ENCODE data around the gene TBX2. TPM values are rescaled to one million over a fixed set of nuclear protein-coding genes. Genes with fewer than 3 reads are reported as not detected.
A peak's percentile ranks its signal among the peaks of the same experiment; 100 is the strongest.

TBX2 gene
- total and polyA plus RNA-seq, 9 of the 15 experiments (the other 6 are each of a cell fraction or from before 2014, with no cell fraction given): 0.18 TPM; not detected in 8

DNA sequence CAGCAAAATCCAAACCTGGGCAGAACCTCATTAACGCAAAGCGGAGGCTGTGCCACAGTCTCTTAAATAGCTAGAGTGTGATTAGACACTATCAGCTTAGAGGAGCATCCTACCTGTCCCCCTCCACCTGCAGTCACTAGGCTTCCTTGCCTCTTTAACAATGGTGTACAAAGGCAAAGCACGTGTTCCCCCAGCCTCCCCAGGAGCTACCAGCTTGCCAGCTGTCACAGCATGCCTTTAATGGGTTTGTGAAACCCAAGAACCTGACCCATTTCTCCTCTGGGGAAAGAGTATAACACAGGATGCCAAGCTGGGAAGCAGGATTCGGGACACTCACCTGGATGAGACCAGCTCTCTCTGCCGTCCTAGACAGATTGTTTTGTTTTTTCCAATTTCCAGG lies 37.2 kb upstream of the TBX2 start:
- H3K9me3 ChIP-seq (replicated peaks; ENCODE audit: control insufficient read depth, insufficient read depth, low read depth, low read length): no peaks in the 10 kb centered on the region
- intact Hi-C loops (cut with micrococcal nuclease): no loop called here
- CTCF ChIA-PET (ENCODE audit: low intra/inter-chr PET ratio): no interaction called here
- peaks cover 15 to 33% of the 10 kb centered on the region in 2 experiments for H3K27me3 ChIP-seq (ENCODE audit: control insufficient read depth in 2 of 2, insufficient read depth in 2 of 2, low read length in 2 of 2)
- DNase-seq (ENCODE audit: extremely low read depth in 1 of 4, low spot score in 3 of 4): no peak
- H3K9ac ChIP-seq (ENCODE audit: insufficient read depth in 1 of 2, low read depth in 2 of 2, low read length in 2 of 2): no peak overlapping the region
- H3K4me1 ChIP-seq (replicated peaks in 1 of 2; ENCODE audit: control insufficient read depth in 2 of 2, insufficient read depth in 2 of 2, low read length in 2 of 2): no peaks in the 10 kb centered on the region
- POLR2A ChIA-PET: interaction anchor here (1.2 kb wide), 1 partner anchor 11 kb away, joined by 3 read pairs; no protein-coding TSS in a partner anchor
- no peak for TF ChIP-seq ZNF197 (CRISPR knock-in tag; IDR thresholded peaks at IDR 0.05; ENCODE audit: low read depth)
- TF ChIP-seq, protein P1, sequence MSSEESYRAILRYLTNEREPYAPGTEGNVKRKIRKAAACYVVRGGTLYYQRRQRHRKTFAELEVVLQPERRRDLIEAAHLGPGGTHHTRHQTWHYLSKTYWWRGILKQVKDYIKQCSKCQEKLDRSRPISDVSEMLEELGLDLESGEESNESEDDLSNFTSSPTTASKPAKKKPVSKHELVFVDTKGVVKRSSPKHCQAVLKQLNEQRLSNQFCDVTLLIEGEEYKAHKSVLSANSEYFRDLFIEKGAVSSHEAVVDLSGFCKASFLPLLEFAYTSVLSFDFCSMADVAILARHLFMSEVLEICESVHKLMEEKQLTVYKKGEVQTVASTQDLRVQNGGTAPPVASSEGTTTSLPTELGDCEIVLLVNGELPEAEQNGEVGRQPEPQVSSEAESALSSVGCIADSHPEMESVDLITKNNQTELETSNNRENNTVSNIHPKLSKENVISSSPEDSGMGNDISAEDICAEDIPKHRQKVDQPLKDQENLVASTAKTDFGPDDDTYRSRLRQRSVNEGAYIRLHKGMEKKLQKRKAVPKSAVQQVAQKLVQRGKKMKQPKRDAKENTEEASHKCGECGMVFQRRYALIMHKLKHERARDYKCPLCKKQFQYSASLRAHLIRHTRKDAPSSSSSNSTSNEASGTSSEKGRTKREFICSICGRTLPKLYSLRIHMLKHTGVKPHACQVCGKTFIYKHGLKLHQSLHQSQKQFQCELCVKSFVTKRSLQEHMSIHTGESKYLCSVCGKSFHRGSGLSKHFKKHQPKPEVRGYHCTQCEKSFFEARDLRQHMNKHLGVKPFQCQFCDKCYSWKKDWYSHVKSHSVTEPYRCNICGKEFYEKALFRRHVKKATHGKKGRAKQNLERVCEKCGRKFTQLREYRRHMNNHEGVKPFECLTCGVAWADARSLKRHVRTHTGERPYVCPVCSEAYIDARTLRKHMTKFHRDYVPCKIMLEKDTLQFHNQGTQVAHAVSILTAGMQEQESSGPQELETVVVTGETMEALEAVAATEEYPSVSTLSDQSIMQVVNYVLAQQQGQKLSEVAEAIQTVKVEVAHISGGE (CRISPR knock-in tag; IDR thresholded peaks at IDR 0.05): peak in 1 of 3 experiments; percentile 62; a peak in 1 of 6 replicates
- no peak for TF ChIP-seq MTF1 (CRISPR knock-in tag; IDR thresholded peaks at IDR 0.05; ENCODE audit: borderline replicate concordance)
- ATAC-seq: no peak
- no peaks in the 10 kb centered on the region for H3K9me1 ChIP-seq (ENCODE audit: control insufficient read depth, insufficient read depth, low read length)
- no TSS peak for BruUV-seq (replicated peaks)
- no peaks in the 10 kb centered on the region for H3K79me2 ChIP-seq (ENCODE audit: control insufficient read depth, insufficient read depth, low read length)
- in situ Hi-C loops (cut with MboI): no loop called here
- no peak for FAIRE-seq
- no peak overlapping the region for H3K27ac ChIP-seq (ENCODE audit: extremely low read depth, low read depth, low read length)
- no peak overlapping the region for H2AFZ ChIP-seq (ENCODE audit: low read depth, low read length)
- no peak overlapping the region for H3K4me2 ChIP-seq (ENCODE audit: insufficient read depth, low read length)
- H3K36me3 ChIP-seq (ENCODE audit: control insufficient read depth, insufficient read depth, low read length): no peaks in the 10 kb centered on the region
- WGBS (ENCODE audit: insufficient coverage, low coverage, missing lambda C conversion rate): 0% methylated on average over 5 of the region's 5 CpGs
- H4K20me1 ChIP-seq (replicated peaks; ENCODE audit: control insufficient read depth, insufficient read depth, low read length): 0 out of 2 replicates have a peak, but pooled peaks cover 8% of the 10 kb centered on the region
- no peak overlapping the region for H3K4me3 ChIP-seq
